ENCODE data around the gene FTL. TPM values are rescaled to one million over a fixed set of nuclear protein-coding genes. Genes with fewer than 3 reads are reported as not detected.

The FTL gene
- total RNA-seq, 2 experiments from 2014 or later = 1,137 to 1,177 TPM

GRCh38 chr19:48933382-48933932 is 31.7 kb upstream of the FTL start, which contains the start of gene DHDH:
Gene DHDH (plus strand): TSS chr19:48933699. CDS start chr19:48933722, 23 bp downstream.
- peak; percentile 85 for DNase-seq
- no peaks in the 10 kb centered on the region for H3K9me3 Mint-ChIP-seq

GRCh38 chr19:48934837-48935236 is 30.3 kb upstream of the FTL start:
- Mint-ChIP-seq H3K27ac (no peak overlapping the region), H3K4me3 (no peak overlapping the region), H3K27me3 (peaks cover 6% of the 10 kb centered on the region), H3K4me1 (peaks cover 10% of the 10 kb centered on the region), H3K36me3 (peaks cover 4% of the 10 kb centered on the region), H3K9me3 (no peaks in the 10 kb centered on the region)
- DNase-seq = no peak

More at GRCh38 chr19:48933382-48933932, 31.7 kb upstream of the FTL start, which contains the start of gene DHDH:
- Mint-ChIP-seq H3K4me1 (peaks cover 10% of the 10 kb centered on the region), H3K27me3 (peaks cover 6% of the 10 kb centered on the region), H3K4me3 (peak within 1 kb of the TSS; percentile 79), H3K27ac (peak within 1 kb of the TSS; percentile 25), H3K36me3 (no peaks in the 10 kb centered on the region)

- Mint-ChIP-seq H3K27me3 (peaks cover 6% of the 10 kb centered on the region), H3K27ac (no peak overlapping the region)
These were observed 29.2 kb upstream of the FTL start for GRCh38 chr19:48935864-48936263.

GRCh38 chr19:48938256-48938655 is 26.9 kb upstream of the FTL start:
- Mint-ChIP-seq H3K4me1 (peaks cover 8% of the 10 kb centered on the region), H3K9me3 (no peaks in the 10 kb centered on the region), H3K4me3 (no peak overlapping the region), H3K36me3 (peaks cover 18% of the 10 kb centered on the region), H3K27ac (no peak overlapping the region), H3K27me3 (peaks cover under 1% of the 10 kb centered on the region)
- DNase-seq = no peak

More at GRCh38 chr19:48935864-48936263, 29.2 kb upstream of the FTL start:
- H3K4me3 Mint-ChIP-seq = no peak overlapping the region
- peaks cover 9% of the 10 kb centered on the region for H3K36me3 Mint-ChIP-seq
- no peak for DNase-seq
- peaks cover 10% of the 10 kb centered on the region for H3K4me1 Mint-ChIP-seq
- H3K9me3 Mint-ChIP-seq = no peaks in the 10 kb centered on the region

- Mint-ChIP-seq H3K36me3 (peaks cover 18% of the 10 kb centered on the region), H3K9me3 (no peaks in the 10 kb centered on the region), H3K27me3 (no peaks in the 10 kb centered on the region), H3K4me3 (no peak overlapping the region), H3K27ac (no peak overlapping the region), H3K4me1 (no peaks in the 10 kb centered on the region)
- DNase-seq = no peak
These were observed 24.2 kb upstream of the FTL start for GRCh38 chr19:48940902-48941301.

GRCh38 chr19:48943081-48943480 is 22.0 kb upstream of the FTL start:
- no peaks in the 10 kb centered on the region for H3K4me1 Mint-ChIP-seq
- H3K9me3 Mint-ChIP-seq = peaks cover 2% of the 10 kb centered on the region
- no peak for DNase-seq
- no peaks in the 10 kb centered on the region for H3K27me3 Mint-ChIP-seq
- no peak overlapping the region for H3K27ac Mint-ChIP-seq
- H3K4me3 Mint-ChIP-seq = no peak overlapping the region
- H3K36me3 Mint-ChIP-seq = peaks cover 18% of the 10 kb centered on the region

- no peaks in the 10 kb centered on the region for H3K4me1 Mint-ChIP-seq
- H3K4me3 Mint-ChIP-seq = no peak overlapping the region
- peaks cover 12% of the 10 kb centered on the region for H3K36me3 Mint-ChIP-seq
- H3K27ac Mint-ChIP-seq = no peak overlapping the region
- H3K9me3 Mint-ChIP-seq = peaks cover 4% of the 10 kb centered on the region
- DNase-seq = no peak
- no peaks in the 10 kb centered on the region for H3K27me3 Mint-ChIP-seq
These were observed 19.7 kb upstream of the FTL start for GRCh38 chr19:48945415-48945814.

- peaks cover 10% of the 10 kb centered on the region for H3K36me3 Mint-ChIP-seq
- no peak for DNase-seq
These were observed 19.3 kb upstream of the FTL start for GRCh38 chr19:48945817-48946216.

GRCh38 chr19:48946463-48947257 is 18.4 kb upstream of the FTL start:
- H3K4me3 Mint-ChIP-seq = no peak overlapping the region
- peaks cover 3% of the 10 kb centered on the region for H3K36me3 Mint-ChIP-seq
- H3K9me3 Mint-ChIP-seq = peaks cover 4% of the 10 kb centered on the region
- no peaks in the 10 kb centered on the region for H3K27me3 Mint-ChIP-seq
- DNase-seq = no peak
- no peak overlapping the region for H3K27ac Mint-ChIP-seq
- no peaks in the 10 kb centered on the region for H3K4me1 Mint-ChIP-seq

More at GRCh38 chr19:48945817-48946216, 19.3 kb upstream of the FTL start:
- H3K4me1 Mint-ChIP-seq = no peaks in the 10 kb centered on the region
- peaks cover 4% of the 10 kb centered on the region for H3K9me3 Mint-ChIP-seq
- no peak overlapping the region for H3K27ac Mint-ChIP-seq
- H3K4me3 Mint-ChIP-seq = no peak overlapping the region
- H3K27me3 Mint-ChIP-seq = no peaks in the 10 kb centered on the region

GRCh38 chr19:48947258-48947542 is 17.9 kb upstream of the FTL start:
- peaks cover under 1% of the 10 kb centered on the region for H3K36me3 Mint-ChIP-seq
- no peak overlapping the region for H3K4me3 Mint-ChIP-seq
- DNase-seq = no peak
- no peaks in the 10 kb centered on the region for H3K4me1 Mint-ChIP-seq
- no peaks in the 10 kb centered on the region for H3K27me3 Mint-ChIP-seq
- peaks cover 4% of the 10 kb centered on the region for H3K9me3 Mint-ChIP-seq
- no peak overlapping the region for H3K27ac Mint-ChIP-seq

GRCh38 chr19:48950159-48950558 is 14.9 kb upstream of the FTL start:
- H3K36me3 Mint-ChIP-seq = no peaks in the 10 kb centered on the region
- H3K27ac Mint-ChIP-seq = no peak overlapping the region

GRCh38 chr19:48950830-48951519 is 14.1 kb upstream of the FTL start:
- H3K4me3 Mint-ChIP-seq = no peak overlapping the region
- H3K9me3 Mint-ChIP-seq = peaks cover 4% of the 10 kb centered on the region
- H3K27me3 Mint-ChIP-seq = no peaks in the 10 kb centered on the region
- no peak overlapping the region for H3K27ac Mint-ChIP-seq
- H3K36me3 Mint-ChIP-seq = peaks cover 5% of the 10 kb centered on the region
- DNase-seq = no peak
- peaks cover 10% of the 10 kb centered on the region for H3K4me1 Mint-ChIP-seq

More at GRCh38 chr19:48950159-48950558, 14.9 kb upstream of the FTL start:
- no peak overlapping the region for H3K4me3 Mint-ChIP-seq
- no peaks in the 10 kb centered on the region for H3K27me3 Mint-ChIP-seq
- H3K4me1 Mint-ChIP-seq = peaks cover 4% of the 10 kb centered on the region
- H3K9me3 Mint-ChIP-seq = peaks cover 4% of the 10 kb centered on the region
- no peak for DNase-seq

GRCh38 chr19:48953141-48953540 is 12.0 kb upstream of the FTL start:
- Mint-ChIP-seq H3K27me3 (no peaks in the 10 kb centered on the region), H3K4me1 (peaks cover 21% of the 10 kb centered on the region), H3K27ac (no peak overlapping the region), H3K9me3 (peaks cover 2% of the 10 kb centered on the region), H3K36me3 (peaks cover 23% of the 10 kb centered on the region), H3K4me3 (no peak overlapping the region)
- no peak for DNase-seq

- Mint-ChIP-seq H3K36me3 (peaks cover 29% of the 10 kb centered on the region), H3K4me1 (peaks cover 23% of the 10 kb centered on the region), H3K27me3 (no peaks in the 10 kb centered on the region), H3K9me3 (no peaks in the 10 kb centered on the region), H3K27ac (peak overlapping the region; percentile 90), H3K4me3 (peak overlapping the region; percentile 84)
- no peak for DNase-seq
These were observed 11.0 kb upstream of the FTL start for GRCh38 chr19:48953990-48954594.
